ENCODE measurements around the gene OPA3.
"Not testable (repeated sequence)": the region's sequence is repeated elsewhere in the genome, so short reads cannot be mapped to it uniquely, and the experiment has no call there.

OPA3 gene

GRCh38 chr19:45584332-45585157, at the start of gene OPA3:
Gene OPA3, minus strand, starts transcription at chr19:45584802. Its CDS starts 38 bp downstream, at chr19:45584764.
- peak; percentile 96 for DNase-seq (ENCODE audit: low read depth in 1 of 2, low spot score in 1 of 2)

GRCh38 chr19:45632468-45633196, 48.0 kb upstream of the OPA3 start:
- peak in 1 of 2 donors; percentile 39 for DNase-seq (ENCODE audit: low read depth in 1 of 2, low spot score in 1 of 2)

GRCh38 chr19:45630463-45630862, 45.9 kb upstream of the OPA3 start:
- DNase-seq (ENCODE audit: low read depth in 1 of 2, low spot score in 1 of 2), result no peak

- DNase-seq (ENCODE audit: low read depth in 1 of 2, low spot score in 1 of 2), result no peak
Observed at GRCh38 chr19:45629704-45630103, 45.1 kb upstream of the OPA3 start.

- not testable (repeated sequence) for DNase-seq (ENCODE audit: low read depth in 1 of 2, low spot score in 1 of 2)
Observed at GRCh38 chr19:45628219-45628618, 43.6 kb upstream of the OPA3 start.

- DNase-seq (ENCODE audit: low read depth in 1 of 2, low spot score in 1 of 2), result no peak
Observed at GRCh38 chr19:45623984-45624383, 39.4 kb upstream of the OPA3 start.

GRCh38 chr19:45621976-45622503, 37.4 kb upstream of the OPA3 start:
- no peak for DNase-seq (ENCODE audit: low read depth in 1 of 2, low spot score in 1 of 2)

- DNase-seq (ENCODE audit: low read depth in 1 of 2, low spot score in 1 of 2), result no peak
Observed at GRCh38 chr19:45621389-45621788, 36.8 kb upstream of the OPA3 start.

GRCh38 chr19:45616704-45617017, 32.1 kb upstream of the OPA3 start:
- DNase-seq (ENCODE audit: low read depth in 1 of 2, low spot score in 1 of 2), result no peak

GRCh38 chr19:45615795-45616703, 31.4 kb upstream of the OPA3 start:
- peak; percentile 39 to 65 for DNase-seq (ENCODE audit: low read depth in 1 of 2, low spot score in 1 of 2)

- DNase-seq (ENCODE audit: low read depth in 1 of 2, low spot score in 1 of 2), result not testable (repeated sequence)
Observed at GRCh38 chr19:45615056-45615455, 30.5 kb upstream of the OPA3 start.

- DNase-seq (ENCODE audit: low read depth in 1 of 2, low spot score in 1 of 2), result no peak
Observed at GRCh38 chr19:45613926-45614725, 29.5 kb upstream of the OPA3 start.

GRCh38 chr19:45608948-45609347, 24.3 kb upstream of the OPA3 start:
- DNase-seq (ENCODE audit: low read depth in 1 of 2, low spot score in 1 of 2), result no peak

- DNase-seq (ENCODE audit: low read depth in 1 of 2, low spot score in 1 of 2), result peak in 1 of 2 donors; percentile 22
Observed at GRCh38 chr19:45607071-45608029, 22.7 kb upstream of the OPA3 start.

GRCh38 chr19:45601524-45602374, 17.1 kb upstream of the OPA3 start, which contains the start of gene GPR4:
Gene GPR4, minus strand, starts transcription at chr19:45602212. Its CDS starts 10,346 bp downstream, at chr19:45591866.
- DNase-seq (ENCODE audit: low read depth in 1 of 2, low spot score in 1 of 2), result no peak

- no peak for DNase-seq (ENCODE audit: low read depth in 1 of 2, low spot score in 1 of 2)
Observed at GRCh38 chr19:45601115-45601514, 16.5 kb upstream of the OPA3 start.

- no peak for DNase-seq (ENCODE audit: low read depth in 1 of 2, low spot score in 1 of 2)
Observed at GRCh38 chr19:45600340-45600885, 15.8 kb upstream of the OPA3 start.

GRCh38 chr19:45599286-45599685, 14.7 kb upstream of the OPA3 start:
- no peak for DNase-seq (ENCODE audit: low read depth in 1 of 2, low spot score in 1 of 2)
